Measurements from ENCODE around the gene ANKRD22. TPM values are rescaled to one million over a fixed set of nuclear protein-coding genes. Genes with fewer than 3 reads are reported as not detected.

The ANKRD22 gene
- total and polyA plus RNA-seq, 8 donors = 0.13 to 8.9 (median 0.88) TPM

DNA sequence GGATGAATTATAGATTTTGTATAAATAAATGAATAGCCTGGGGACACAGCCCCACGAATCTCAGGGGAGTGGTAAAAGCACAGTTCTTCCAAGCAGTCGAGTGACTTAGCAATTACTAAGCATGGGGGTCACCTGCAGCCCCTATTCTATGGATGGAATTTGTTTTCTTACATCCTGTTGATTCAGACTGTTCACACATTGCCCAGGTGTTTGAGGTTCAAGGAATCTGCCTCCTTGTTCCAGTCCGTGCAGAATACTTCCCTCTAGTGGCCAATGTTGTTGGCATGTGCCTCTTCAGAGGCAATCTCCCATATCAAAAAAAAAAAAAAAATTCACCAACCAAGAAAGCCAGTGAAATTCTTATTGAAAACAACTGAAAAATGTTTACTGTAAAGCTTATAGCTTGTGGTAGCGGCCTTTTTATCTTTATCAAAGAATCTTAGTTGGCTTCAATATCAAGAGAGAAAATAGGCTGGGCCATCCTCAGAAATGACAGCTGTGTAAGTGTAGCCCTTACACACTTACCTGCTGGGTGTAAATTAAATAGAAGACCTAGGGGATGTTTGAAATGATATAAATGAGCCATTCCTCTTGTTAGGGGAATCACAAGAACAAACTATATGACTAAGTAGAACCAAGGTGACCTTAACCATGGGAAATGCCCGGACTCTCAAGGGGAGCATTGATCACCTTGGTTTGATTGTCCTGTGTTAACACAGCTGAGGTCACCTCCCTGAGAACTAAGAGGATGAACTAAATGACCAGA lies 41.3 kb downstream of the ANKRD22 start:
- Histone ChIP-seq H3K4me3 (no peak overlapping the region), H3K27me3 (peaks cover 3 to 6% of the 10 kb centered on the region in 2 donors), H3K9me3 (no peaks in the 10 kb centered on the region), H3K27ac (no peak overlapping the region), H3K36me3 (no peaks in the 10 kb centered on the region), H3K4me1 (no peaks in the 10 kb centered on the region)
- intact Hi-C loops (cut with DNase I) = no loop called here
- DNase-seq (peak in 1 of 4 donors; percentile 61), ATAC-seq (peak; percentile 93)
- peak; percentile 58 to 69 for TF ChIP-seq CTCF (IDR thresholded peaks at IDR 0.05)

DNA sequence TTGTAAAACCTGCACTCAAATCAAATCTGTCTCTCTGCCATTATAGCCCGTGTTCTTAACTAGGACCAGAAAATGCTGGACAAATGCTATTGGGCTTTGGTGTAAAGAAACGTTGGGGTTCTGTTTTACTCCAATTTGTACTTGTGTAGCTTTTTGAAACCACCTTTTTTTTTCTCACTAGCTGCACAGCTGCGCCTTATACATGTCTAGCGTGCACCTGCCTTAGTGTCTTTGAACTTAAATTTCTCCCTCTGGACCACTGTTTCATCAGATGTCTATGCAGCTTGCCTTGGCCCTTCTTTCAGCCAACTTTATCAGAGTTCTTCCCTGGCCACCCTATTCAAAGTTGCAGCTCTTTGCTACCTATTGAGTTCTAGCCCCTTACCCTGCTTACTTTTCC lies 42.0 kb downstream of the ANKRD22 start:
- Histone ChIP-seq H3K4me1 (no peaks in the 10 kb centered on the region), H3K27ac (no peak overlapping the region), H3K9me3 (no peaks in the 10 kb centered on the region), H3K36me3 (no peaks in the 10 kb centered on the region), H3K27me3 (peaks cover 3 to 6% of the 10 kb centered on the region in 2 donors), H3K4me3 (no peak overlapping the region)
- no peak for ATAC-seq
- no peak for DNase-seq
- no peak for TF ChIP-seq CTCF (IDR thresholded peaks at IDR 0.05)
- intact Hi-C loops (cut with DNase I) = loop anchor here in 1 of 2 donors (10.0 kb wide), 1 partner anchor 115 kb away; no protein-coding TSS in a partner anchor

GRCh38 chr10:88805924-88806323 lies 45.7 kb downstream of the ANKRD22 start:
- Histone ChIP-seq H3K4me1 (no peaks in the 10 kb centered on the region), H3K36me3 (no peaks in the 10 kb centered on the region), H3K4me3 (no peak overlapping the region), H3K27me3 (peaks cover under 1 to 1% of the 10 kb centered on the region in 2 donors), H3K27ac (no peak overlapping the region), H3K9me3 (no peaks in the 10 kb centered on the region)
- no peak for TF ChIP-seq CTCF (IDR thresholded peaks at IDR 0.05)
- DNase-seq = no peak
- ATAC-seq = no peak
- intact Hi-C loops (cut with DNase I) = loop anchor here in 1 of 2 donors (10.0 kb wide), 1 partner anchor 111 kb away; no protein-coding TSS in a partner anchor

DNA sequence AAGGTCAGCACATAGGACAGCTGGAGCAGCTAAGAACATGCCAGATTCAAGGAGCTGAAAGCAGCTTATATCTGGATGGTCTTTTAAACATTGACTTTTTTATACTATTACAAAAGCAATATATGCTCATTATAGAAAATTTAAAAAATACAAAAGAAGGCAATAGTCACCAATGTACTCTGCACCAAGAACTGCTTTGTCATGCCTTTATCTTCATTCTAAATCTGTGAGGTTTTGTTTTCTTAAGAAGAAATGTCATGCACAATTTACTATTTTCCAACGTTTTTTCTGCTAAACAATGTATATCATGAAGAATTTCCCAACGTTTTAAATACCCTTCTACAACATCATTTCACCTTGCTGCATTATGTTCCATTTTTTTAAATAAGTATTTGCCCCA lies 46.3 kb downstream of the ANKRD22 start:
- Histone ChIP-seq H3K4me3 (no peak overlapping the region), H3K27me3 (no peaks in the 10 kb centered on the region), H3K4me1 (no peaks in the 10 kb centered on the region), H3K27ac (no peak overlapping the region), H3K9me3 (no peaks in the 10 kb centered on the region), H3K36me3 (no peaks in the 10 kb centered on the region)
- no peak for TF ChIP-seq CTCF (IDR thresholded peaks at IDR 0.05)
- ATAC-seq (no peak), DNase-seq (no peak)
- intact Hi-C loops (cut with DNase I) = loop anchor here in 1 of 2 donors (10.0 kb wide), 1 partner anchor 111 kb away; no protein-coding TSS in a partner anchor

DNA sequence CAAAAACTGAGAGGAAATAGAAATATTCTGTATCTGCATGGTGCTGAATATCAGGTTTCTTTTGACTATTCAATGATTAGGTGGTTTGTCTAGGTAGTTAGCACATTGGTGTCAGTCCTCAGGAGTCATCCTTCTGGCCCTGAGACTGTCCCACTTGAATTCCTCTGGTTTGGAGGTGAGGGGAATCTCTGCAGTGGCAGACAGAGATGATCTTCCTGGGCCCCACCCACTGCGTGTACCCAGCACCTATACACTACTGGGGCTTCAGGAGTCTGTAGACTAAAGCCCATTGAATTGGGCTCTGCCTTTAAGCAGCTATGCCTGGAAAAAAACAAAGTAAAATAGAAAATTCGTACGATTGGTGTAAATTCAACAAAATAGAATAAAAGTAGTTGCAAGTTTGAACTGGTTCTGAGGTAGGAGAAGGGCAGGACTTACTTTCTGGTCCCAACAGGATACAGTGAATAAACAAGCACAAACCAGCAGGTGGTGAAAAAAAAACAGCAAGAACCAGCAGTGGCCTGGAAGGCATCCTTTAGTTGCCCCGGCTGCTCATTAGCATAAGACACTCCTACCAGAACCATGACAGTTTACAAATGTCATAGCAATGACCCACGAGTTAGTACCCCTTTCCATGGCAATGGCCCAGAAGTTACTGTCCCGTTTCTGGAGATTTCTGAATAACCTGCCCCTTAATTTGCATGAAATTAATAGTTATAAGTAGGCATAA lies 47.4 kb downstream of the ANKRD22 start:
- no peak for TF ChIP-seq CTCF (IDR thresholded peaks at IDR 0.05)
- H3K27ac ChIP-seq = no peak overlapping the region
- no peaks in the 10 kb centered on the region for H3K36me3 ChIP-seq
- H3K27me3 ChIP-seq = no peaks in the 10 kb centered on the region
- H3K9me3 ChIP-seq = no peaks in the 10 kb centered on the region
- ATAC-seq = no peak
- intact Hi-C loops (cut with DNase I) = loop anchor here in 1 of 2 donors (10.0 kb wide), 1 partner anchor 109 kb away; no protein-coding TSS in a partner anchor
- no peak for DNase-seq
- H3K4me3 ChIP-seq = no peak overlapping the region
- no peaks in the 10 kb centered on the region for H3K4me1 ChIP-seq
